ENCODE measurements around the gene MRM3.

MRM3 gene

DNA sequence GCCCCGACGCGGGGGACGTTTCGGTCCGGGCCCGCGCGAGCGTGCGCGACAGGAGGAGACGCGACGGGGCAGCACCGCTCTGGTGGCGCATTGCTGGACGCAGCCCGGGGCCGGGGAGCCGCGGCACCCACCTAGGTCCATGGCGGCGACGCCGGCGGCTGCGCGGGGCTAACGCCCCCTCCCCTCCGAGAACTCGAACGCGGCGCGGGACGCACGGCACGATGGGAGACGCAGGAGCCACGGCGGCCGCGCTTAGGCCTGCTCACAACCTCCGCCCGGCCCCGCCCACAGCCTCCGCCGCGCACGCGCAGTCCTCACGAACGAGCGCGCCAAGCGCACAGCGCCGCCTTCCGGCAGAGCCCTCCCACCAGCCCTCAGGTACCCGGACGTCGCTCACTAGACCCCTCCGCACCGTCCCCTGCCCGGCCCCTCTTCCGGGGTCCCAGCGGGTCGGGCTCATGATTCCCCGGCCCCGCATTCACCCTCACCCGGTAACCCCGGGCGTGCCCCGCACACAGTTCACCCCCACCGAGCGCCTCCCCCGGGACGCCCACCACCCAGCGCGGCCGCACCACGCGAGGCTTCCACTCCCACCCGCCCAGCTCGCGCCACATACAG, 30.0 kb upstream of the MRM3 start, which contains the start of gene GEMIN4 (continued):
- TF ChIP-seq, protein P1, sequence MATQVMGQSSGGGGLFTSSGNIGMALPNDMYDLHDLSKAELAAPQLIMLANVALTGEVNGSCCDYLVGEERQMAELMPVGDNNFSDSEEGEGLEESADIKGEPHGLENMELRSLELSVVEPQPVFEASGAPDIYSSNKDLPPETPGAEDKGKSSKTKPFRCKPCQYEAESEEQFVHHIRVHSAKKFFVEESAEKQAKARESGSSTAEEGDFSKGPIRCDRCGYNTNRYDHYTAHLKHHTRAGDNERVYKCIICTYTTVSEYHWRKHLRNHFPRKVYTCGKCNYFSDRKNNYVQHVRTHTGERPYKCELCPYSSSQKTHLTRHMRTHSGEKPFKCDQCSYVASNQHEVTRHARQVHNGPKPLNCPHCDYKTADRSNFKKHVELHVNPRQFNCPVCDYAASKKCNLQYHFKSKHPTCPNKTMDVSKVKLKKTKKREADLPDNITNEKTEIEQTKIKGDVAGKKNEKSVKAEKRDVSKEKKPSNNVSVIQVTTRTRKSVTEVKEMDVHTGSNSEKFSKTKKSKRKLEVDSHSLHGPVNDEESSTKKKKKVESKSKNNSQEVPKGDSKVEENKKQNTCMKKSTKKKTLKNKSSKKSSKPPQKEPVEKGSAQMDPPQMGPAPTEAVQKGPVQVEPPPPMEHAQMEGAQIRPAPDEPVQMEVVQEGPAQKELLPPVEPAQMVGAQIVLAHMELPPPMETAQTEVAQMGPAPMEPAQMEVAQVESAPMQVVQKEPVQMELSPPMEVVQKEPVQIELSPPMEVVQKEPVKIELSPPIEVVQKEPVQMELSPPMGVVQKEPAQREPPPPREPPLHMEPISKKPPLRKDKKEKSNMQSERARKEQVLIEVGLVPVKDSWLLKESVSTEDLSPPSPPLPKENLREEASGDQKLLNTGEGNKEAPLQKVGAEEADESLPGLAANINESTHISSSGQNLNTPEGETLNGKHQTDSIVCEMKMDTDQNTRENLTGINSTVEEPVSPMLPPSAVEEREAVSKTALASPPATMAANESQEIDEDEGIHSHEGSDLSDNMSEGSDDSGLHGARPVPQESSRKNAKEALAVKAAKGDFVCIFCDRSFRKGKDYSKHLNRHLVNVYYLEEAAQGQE (tag by site-specific recombination; IDR thresholded peaks at IDR 0.05) = no peak
- TF ChIP-seq ZNF16 (tag by site-specific recombination; IDR thresholded peaks at IDR 0.05; ENCODE audit: low read depth) (no peak), REPIN1 (tag by site-specific recombination; IDR thresholded peaks at IDR 0.05; ENCODE audit: low read depth) (no peak), RBAK (tag by site-specific recombination; IDR thresholded peaks at IDR 0.05) (no peak), SP3 (tag by site-specific recombination; IDR thresholded peaks at IDR 0.05) (peak; percentile 80), ZFP41 (tag by site-specific recombination; IDR thresholded peaks at IDR 0.05; ENCODE audit: borderline replicate concordance) (no peak), ZNF747 (tag by site-specific recombination; IDR thresholded peaks at IDR 0.05) (no peak), ZNF473 (tag by site-specific recombination; IDR thresholded peaks at IDR 0.05) (no peak), ZNF266 (tag by site-specific recombination; IDR thresholded peaks at IDR 0.05; ENCODE audit: low read depth) (no peak), ZNF155 (tag by site-specific recombination; IDR thresholded peaks at IDR 0.05) (no peak), ZNF510 (tag by site-specific recombination; IDR thresholded peaks at IDR 0.05; ENCODE audit: insufficient replicate concordance) (no peak), ZNF426 (tag by site-specific recombination; IDR thresholded peaks at IDR 0.05) (no peak), ZNF112 (tag by site-specific recombination; IDR thresholded peaks at IDR 0.05) (no peak), ZNF843 (tag by site-specific recombination; IDR thresholded peaks at IDR 0.05) (no peak), ZNF341 (tag by site-specific recombination; IDR thresholded peaks at IDR 0.05; ENCODE audit: low read depth) (no peak), ZNF707 (tag by site-specific recombination; IDR thresholded peaks at IDR 0.05) (no peak), KLF7 (tag by site-specific recombination; IDR thresholded peaks at IDR 0.05; ENCODE audit: borderline replicate concordance) (peak; percentile 73; the same call in 1 of the 2 replicates), ZNF404 (tag by site-specific recombination; IDR thresholded peaks at IDR 0.05) (no peak), ZNF114 (tag by site-specific recombination; IDR thresholded peaks at IDR 0.05) (no peak), KLF1 (tag by site-specific recombination; IDR thresholded peaks at IDR 0.05) (peak; percentile 39; the same call in 1 of the 2 replicates)
- TF ChIP-seq, protein P2, sequence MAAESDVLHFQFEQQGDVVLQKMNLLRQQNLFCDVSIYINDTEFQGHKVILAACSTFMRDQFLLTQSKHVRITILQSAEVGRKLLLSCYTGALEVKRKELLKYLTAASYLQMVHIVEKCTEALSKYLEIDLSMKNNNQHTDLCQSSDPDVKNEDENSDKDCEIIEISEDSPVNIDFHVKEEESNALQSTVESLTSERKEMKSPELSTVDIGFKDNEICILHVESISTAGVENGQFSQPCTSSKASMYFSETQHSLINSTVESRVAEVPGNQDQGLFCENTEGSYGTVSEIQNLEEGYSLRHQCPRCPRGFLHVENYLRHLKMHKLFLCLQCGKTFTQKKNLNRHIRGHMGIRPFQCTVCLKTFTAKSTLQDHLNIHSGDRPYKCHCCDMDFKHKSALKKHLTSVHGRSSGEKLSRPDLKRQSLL (tag by site-specific recombination; IDR thresholded peaks at IDR 0.05) = peak; percentile 78
- TF ChIP-seq, protein P3, sequence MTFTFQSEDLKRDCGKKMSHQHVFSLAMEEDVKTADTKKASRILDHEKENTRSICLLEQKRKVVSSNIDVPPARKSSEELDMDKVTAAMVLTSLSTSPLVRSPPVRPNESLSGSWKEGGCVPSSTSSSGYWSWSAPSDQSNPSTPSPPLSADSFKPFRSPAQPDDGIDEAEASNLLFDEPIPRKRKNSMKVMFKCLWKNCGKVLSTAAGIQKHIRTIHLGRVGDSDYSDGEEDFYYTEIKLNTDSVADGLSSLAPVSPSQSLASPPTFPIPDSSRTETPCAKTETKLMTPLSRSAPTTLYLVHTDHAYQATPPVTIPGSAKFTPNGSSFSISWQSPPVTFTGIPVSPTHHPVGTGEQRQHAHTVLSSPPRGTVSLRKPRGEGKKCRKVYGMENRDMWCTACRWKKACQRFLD (tag by site-specific recombination; IDR thresholded peaks at IDR 0.05) = no peak
- TF ChIP-seq, protein P4, sequence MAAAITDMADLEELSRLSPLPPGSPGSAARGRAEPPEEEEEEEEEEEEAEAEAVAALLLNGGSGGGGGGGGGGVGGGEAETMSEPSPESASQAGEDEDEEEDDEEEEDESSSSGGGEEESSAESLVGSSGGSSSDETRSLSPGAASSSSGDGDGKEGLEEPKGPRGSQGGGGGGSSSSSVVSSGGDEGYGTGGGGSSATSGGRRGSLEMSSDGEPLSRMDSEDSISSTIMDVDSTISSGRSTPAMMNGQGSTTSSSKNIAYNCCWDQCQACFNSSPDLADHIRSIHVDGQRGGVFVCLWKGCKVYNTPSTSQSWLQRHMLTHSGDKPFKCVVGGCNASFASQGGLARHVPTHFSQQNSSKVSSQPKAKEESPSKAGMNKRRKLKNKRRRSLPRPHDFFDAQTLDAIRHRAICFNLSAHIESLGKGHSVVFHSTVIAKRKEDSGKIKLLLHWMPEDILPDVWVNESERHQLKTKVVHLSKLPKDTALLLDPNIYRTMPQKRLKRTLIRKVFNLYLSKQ (tag by site-specific recombination; IDR thresholded peaks at IDR 0.05; ENCODE audit: borderline replicate concordance) = no peak
- TF ChIP-seq, protein P5, sequence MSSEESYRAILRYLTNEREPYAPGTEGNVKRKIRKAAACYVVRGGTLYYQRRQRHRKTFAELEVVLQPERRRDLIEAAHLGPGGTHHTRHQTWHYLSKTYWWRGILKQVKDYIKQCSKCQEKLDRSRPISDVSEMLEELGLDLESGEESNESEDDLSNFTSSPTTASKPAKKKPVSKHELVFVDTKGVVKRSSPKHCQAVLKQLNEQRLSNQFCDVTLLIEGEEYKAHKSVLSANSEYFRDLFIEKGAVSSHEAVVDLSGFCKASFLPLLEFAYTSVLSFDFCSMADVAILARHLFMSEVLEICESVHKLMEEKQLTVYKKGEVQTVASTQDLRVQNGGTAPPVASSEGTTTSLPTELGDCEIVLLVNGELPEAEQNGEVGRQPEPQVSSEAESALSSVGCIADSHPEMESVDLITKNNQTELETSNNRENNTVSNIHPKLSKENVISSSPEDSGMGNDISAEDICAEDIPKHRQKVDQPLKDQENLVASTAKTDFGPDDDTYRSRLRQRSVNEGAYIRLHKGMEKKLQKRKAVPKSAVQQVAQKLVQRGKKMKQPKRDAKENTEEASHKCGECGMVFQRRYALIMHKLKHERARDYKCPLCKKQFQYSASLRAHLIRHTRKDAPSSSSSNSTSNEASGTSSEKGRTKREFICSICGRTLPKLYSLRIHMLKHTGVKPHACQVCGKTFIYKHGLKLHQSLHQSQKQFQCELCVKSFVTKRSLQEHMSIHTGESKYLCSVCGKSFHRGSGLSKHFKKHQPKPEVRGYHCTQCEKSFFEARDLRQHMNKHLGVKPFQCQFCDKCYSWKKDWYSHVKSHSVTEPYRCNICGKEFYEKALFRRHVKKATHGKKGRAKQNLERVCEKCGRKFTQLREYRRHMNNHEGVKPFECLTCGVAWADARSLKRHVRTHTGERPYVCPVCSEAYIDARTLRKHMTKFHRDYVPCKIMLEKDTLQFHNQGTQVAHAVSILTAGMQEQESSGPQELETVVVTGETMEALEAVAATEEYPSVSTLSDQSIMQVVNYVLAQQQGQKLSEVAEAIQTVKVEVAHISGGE (tag by site-specific recombination; conservative IDR thresholded peaks at IDR 0.05; ENCODE audit: low read depth) = peak; percentile 92
- TF ChIP-seq, protein P6, sequence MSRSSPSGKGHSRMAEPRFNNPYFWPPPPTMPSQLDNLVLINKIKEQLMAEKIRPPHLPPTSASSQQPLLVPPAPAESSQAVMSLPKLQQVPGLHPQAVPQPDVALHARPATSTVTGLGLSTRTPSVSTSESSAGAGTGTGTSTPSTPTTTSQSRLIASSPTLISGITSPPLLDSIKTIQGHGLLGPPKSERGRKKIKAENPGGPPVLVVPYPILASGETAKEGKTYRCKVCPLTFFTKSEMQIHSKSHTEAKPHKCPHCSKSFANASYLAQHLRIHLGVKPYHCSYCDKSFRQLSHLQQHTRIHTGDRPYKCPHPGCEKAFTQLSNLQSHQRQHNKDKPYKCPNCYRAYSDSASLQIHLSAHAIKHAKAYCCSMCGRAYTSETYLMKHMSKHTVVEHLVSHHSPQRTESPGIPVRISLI (tag by site-specific recombination; IDR thresholded peaks at IDR 0.05) = no peak

Data from HEK293 (cell line).